ENCODE results near the gene PARD3.

- TF ChIP-seq, protein P1, sequence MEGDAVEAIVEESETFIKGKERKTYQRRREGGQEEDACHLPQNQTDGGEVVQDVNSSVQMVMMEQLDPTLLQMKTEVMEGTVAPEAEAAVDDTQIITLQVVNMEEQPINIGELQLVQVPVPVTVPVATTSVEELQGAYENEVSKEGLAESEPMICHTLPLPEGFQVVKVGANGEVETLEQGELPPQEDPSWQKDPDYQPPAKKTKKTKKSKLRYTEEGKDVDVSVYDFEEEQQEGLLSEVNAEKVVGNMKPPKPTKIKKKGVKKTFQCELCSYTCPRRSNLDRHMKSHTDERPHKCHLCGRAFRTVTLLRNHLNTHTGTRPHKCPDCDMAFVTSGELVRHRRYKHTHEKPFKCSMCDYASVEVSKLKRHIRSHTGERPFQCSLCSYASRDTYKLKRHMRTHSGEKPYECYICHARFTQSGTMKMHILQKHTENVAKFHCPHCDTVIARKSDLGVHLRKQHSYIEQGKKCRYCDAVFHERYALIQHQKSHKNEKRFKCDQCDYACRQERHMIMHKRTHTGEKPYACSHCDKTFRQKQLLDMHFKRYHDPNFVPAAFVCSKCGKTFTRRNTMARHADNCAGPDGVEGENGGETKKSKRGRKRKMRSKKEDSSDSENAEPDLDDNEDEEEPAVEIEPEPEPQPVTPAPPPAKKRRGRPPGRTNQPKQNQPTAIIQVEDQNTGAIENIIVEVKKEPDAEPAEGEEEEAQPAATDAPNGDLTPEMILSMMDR (conservative IDR thresholded peaks at IDR 0.05 in 1 of 2, IDR thresholded peaks at IDR 0.05 in 1 of 2; ENCODE audit: low read depth in 1 of 2, low read length in 2 of 2): no peak
- TF ChIP-seq EZH2 (IDR thresholded peaks at IDR 0.05; ENCODE audit: low read length, missing control alignments): no peak
Measured at GRCh38 chr10:34148305-34148657, 666.8 kb downstream of the PARD3 start.

Measured in fibroblast of lung (primary cell).